Mammary epithelial cell (primary cell): ENCODE measurements around the gene LPAR5.

Experiments used
- EZH2 ChIP-seq: IDR thresholded peaks from 2 replicates; pipeline ENCODE4 v1.6.1; 2012; ENCODE audit warnings: low read length, inconsistent platforms, borderline replicate concordance
- TF ChIP-seq, protein P1 (sequence below), 2 donors: IDR thresholded peaks in 1 of 2; conservative IDR thresholded peaks in 1 of 2; 2 replicates each; pipeline ENCODE4 v1.5.1; 2011 to 2012; ENCODE audit warnings: inconsistent platforms in 2 of 2, low read length in 2 of 2, mild to moderate bottlenecking in 2 of 2, control low read depth in 1 of 2, low read depth in 1 of 2; ENCODE audit not compliant: insufficient read depth in 1 of 2; ENCODE audit errors: extremely low read depth in 1 of 2

DNA sequence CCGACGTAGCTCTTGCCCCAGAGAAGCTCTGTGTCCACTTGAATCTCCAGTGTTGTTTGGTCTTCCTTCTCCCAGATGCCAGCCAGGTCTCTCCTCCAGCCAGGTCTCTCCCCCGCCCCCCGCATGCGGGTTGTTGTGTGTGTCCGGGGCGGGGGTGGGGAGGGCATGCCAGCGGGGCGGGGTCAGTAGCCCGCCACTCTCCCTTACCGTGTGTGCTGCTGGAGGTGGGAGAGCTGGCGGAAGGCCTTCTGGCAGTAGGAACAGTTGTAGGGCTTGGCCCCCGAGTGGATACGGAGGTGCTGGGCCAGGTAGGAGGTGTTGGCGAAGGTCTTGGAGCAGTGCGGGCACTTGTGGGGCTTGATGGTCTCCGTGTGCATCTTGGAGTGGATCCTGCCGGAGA is 36.4 kb upstream of the LPAR5 start:
- TF ChIP-seq, protein P1, sequence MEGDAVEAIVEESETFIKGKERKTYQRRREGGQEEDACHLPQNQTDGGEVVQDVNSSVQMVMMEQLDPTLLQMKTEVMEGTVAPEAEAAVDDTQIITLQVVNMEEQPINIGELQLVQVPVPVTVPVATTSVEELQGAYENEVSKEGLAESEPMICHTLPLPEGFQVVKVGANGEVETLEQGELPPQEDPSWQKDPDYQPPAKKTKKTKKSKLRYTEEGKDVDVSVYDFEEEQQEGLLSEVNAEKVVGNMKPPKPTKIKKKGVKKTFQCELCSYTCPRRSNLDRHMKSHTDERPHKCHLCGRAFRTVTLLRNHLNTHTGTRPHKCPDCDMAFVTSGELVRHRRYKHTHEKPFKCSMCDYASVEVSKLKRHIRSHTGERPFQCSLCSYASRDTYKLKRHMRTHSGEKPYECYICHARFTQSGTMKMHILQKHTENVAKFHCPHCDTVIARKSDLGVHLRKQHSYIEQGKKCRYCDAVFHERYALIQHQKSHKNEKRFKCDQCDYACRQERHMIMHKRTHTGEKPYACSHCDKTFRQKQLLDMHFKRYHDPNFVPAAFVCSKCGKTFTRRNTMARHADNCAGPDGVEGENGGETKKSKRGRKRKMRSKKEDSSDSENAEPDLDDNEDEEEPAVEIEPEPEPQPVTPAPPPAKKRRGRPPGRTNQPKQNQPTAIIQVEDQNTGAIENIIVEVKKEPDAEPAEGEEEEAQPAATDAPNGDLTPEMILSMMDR (conservative IDR thresholded peaks at IDR 0.05 in 1 of 2, IDR thresholded peaks at IDR 0.05 in 1 of 2; ENCODE audit: extremely low read depth in 1 of 2, insufficient read depth in 1 of 2, low read depth in 1 of 2, low read length in 2 of 2), result no peak
- no peak for TF ChIP-seq EZH2
